ENCODE data around the gene FOXB1.

FOXB1 gene

DNA sequence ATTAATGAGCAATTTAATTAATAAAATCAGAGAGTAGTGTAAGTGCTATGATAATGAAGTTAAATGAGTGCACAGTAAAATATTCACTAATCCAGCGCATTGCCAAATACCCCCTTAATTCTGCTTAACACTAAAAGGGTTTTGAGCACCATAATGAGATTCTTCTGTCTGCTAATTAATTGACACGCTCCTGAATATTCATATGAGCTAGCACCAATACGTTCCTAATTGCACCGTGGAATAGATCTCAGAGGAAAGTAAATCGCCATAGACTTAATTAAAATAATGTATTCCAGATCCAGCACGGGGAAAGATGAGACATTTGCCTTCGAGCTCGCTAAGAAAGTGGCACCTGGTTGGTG lies 9.6 kb upstream of the FOXB1 start:
- H3K4me1 ChIP-seq (ENCODE audit: insufficient read depth, low read length): peaks cover 46% of the 10 kb centered on the region
- H2AFZ ChIP-seq (ENCODE audit: low read depth, low read length): no peak overlapping the region
- no peak overlapping the region for H3K4me3 ChIP-seq (ENCODE audit: low read length)
- H3K9me3 ChIP-seq (ENCODE audit: low read length): peaks cover 4% of the 10 kb centered on the region
- peaks cover 14% of the 10 kb centered on the region for H3K36me3 ChIP-seq (ENCODE audit: insufficient read depth, low read length)
- H3K27me3 ChIP-seq (ENCODE audit: insufficient read depth, low read length): no peaks in the 10 kb centered on the region

DNA sequence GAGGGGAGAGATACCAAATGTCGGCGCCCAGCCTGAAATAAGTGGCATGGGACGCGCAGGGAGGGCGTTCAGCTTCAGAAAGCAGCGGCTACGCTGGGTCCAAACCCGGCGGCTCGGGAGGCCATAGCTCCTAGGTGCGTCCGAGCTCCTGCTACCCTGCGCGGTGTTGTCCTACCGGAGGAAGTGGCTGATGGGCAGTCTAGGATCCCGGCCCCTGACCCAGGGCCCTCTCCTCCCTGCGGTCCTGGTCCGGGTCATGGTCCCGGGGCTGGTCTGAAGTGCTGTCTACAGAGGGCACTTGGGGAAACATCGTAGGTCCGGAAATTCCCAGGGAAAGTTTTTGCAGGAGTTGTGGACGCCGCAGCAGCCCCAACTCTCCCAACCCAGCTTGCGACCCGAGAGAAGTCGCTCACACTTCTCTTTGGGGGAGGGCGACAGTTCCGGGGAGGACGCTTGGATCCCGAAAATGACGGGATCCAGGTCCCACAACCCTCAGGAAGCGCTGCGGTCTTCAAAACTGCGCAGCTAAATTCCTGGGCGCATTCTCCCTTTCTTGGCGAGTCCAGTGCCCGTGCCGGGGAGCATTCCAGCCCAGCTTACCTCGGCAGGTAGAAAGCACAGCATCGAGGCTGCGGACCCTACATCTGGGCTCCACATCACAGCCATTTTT lies 9.1 kb upstream of the FOXB1 start:
- no peak overlapping the region for H3K4me3 ChIP-seq (ENCODE audit: low read length)
- H3K36me3 ChIP-seq (ENCODE audit: insufficient read depth, low read length): peaks cover 14% of the 10 kb centered on the region
- peaks cover 51% of the 10 kb centered on the region for H3K4me1 ChIP-seq (ENCODE audit: insufficient read depth, low read length)
- H3K27me3 ChIP-seq (ENCODE audit: insufficient read depth, low read length): no peaks in the 10 kb centered on the region
- H3K9me3 ChIP-seq (ENCODE audit: low read length): peaks cover 4% of the 10 kb centered on the region
- no peak overlapping the region for H2AFZ ChIP-seq (ENCODE audit: low read depth, low read length)

DNA sequence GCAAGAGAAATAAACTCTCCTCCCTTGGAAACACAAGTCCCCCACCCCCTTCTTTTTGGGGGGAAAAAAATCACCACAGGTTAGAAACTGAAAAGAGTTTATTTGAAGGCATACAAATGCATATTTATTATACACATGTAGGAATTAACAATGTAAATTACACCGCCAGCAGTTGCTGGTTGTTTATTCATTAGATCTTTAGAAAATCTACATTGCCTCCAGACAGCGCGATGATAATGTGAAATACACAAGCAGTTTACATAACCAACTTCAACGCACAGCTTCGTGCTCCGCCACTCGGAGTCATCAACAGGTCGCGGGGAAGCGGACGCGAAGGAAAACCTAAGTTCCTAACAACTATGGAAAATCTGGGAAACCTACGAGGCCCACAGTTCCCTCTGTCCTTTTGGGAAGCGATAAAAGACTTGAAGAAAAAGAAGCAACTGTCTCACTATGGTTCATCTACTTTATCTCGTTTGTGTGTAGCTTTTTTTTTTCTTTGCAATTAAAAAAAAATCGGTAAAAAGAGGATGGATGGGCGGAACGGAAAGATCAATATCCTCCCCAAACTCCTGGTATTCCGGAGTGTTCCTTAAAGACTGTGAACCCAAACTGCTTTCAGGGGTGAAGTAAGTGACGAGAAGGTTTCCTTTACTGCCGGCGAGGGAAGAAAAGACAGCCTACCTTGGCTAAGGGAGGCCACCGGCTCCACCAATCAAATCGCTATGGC lies 8.4 kb upstream of the FOXB1 start:
- Histone ChIP-seq H3K27me3 (ENCODE audit: insufficient read depth, low read length) (no peaks in the 10 kb centered on the region), H3K36me3 (ENCODE audit: insufficient read depth, low read length) (peaks cover 14% of the 10 kb centered on the region), H3K4me1 (ENCODE audit: insufficient read depth, low read length) (peaks cover 56% of the 10 kb centered on the region), H2AFZ (ENCODE audit: low read depth, low read length) (no peak overlapping the region), H3K9me3 (ENCODE audit: low read length) (peaks cover 4% of the 10 kb centered on the region), H3K4me3 (ENCODE audit: low read length) (no peak overlapping the region)

DNA sequence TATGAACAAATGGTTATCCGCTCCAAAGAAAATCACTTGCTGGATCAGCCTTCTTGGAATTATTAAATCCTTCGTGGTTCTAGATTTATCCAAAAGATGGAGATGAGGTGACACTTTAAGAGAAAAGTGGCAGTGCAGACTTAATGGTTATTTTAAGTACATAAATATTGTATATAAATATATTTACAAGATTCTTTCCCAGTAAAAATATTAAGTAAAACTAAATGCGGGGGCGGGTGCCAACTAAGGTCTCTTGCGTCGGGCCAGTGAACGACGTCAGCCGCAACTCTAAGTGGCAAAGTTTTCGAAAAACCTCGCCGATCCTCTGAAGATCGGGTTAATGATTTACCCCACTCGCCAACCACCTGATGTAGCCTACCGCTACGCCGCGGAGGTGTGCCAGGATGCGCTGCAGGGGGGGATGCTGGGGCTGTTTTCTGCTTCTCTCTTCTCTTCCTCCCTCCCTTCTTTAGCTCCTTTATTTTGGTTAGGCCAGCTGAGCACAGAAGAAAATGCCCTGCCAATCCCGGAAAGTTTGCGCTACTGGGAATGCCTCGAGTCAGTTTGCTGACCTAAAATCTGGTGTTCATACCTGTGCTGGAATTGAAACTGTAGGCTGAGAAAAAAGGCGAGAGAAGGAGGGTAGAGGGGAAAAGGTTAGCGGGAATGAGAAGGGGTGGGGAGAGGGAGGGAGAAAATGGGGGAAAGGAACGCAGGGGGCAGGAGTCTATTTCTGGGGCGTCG lies 7.6 kb upstream of the FOXB1 start:
- Histone ChIP-seq H3K27me3 (ENCODE audit: insufficient read depth, low read length) (no peaks in the 10 kb centered on the region), H3K36me3 (ENCODE audit: insufficient read depth, low read length) (peaks cover 14% of the 10 kb centered on the region), H2AFZ (ENCODE audit: low read depth, low read length) (peak overlapping the region; percentile 17), H3K4me3 (ENCODE audit: low read length) (peak overlapping the region; percentile 43), H3K9me3 (ENCODE audit: low read length) (peaks cover 4% of the 10 kb centered on the region), H3K4me1 (ENCODE audit: insufficient read depth, low read length) (peaks cover 56% of the 10 kb centered on the region)

DNA sequence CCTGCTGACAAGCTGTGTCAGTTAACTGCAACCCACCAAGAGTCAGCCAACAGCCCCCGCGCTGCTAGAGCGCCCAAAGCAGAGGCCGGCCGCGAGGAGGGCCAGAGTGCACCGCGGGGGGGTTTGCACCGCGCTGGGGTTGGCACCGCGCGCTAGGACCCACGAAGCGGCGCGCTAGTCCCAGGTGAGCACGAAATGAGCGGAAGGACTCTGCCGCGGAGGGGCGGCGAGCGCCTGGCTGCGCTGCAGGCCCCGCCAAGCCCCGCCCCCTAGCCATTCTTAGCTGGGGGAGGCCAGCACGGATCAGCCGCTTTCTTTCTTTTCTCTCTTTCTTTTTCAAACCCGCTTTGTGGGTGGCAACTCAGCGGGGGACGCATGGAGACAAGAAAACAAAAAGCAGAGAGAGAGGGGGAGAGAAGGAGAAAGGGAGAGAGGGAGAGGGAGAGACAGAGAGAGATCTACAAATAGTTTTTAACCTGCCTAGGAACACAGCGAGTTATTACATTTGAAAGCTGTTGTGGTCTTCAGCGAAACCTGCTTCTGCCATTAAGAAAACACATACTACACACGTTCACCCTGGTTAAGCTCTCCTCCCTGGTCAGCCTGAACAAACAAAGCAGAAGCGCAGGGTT lies 6.9 kb upstream of the FOXB1 start:
- Histone ChIP-seq H3K36me3 (ENCODE audit: insufficient read depth, low read length) (peaks cover 14% of the 10 kb centered on the region), H3K4me1 (ENCODE audit: insufficient read depth, low read length) (peaks cover 56% of the 10 kb centered on the region)

DNA sequence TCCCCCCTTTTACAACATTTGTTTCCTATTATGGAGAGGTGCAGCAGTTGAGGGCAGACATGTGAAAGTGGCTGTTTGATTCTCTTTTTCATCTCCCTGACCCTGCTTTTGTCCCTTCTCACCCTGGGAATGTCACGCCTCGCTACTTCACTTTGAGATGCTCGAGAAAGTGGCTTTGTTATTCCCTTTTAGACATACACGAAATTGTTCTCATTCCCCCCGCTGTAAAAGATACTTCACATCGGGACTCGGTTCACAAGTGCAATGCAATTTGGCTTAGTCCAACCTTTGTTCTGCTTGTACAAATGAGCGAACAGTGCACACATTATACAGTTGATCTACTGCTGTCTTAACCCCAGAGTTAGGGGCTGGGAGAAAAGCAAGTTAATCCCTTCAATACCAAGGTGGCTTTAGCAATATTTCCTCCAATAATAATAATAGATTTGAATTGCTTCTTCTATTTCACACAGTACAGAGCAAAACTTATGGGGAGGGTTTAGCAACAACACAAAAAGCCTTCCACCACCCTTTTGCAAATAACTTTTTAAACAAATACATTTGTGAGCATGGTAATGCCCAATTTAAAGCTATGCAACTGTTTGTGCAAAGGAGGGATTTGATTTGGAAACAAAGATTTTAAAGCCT lies 5.7 kb upstream of the FOXB1 start:
- Histone ChIP-seq H3K9me3 (ENCODE audit: low read length) (peaks cover 4% of the 10 kb centered on the region), H3K36me3 (ENCODE audit: insufficient read depth, low read length) (peaks cover 14% of the 10 kb centered on the region), H3K27me3 (ENCODE audit: insufficient read depth, low read length) (no peaks in the 10 kb centered on the region), H3K4me1 (ENCODE audit: insufficient read depth, low read length) (peaks cover 65% of the 10 kb centered on the region), H2AFZ (ENCODE audit: low read depth, low read length) (no peak overlapping the region), H3K4me3 (ENCODE audit: low read length) (no peak overlapping the region)

More for the DNA sequence above, 6.9 kb upstream of the FOXB1 start:
- Histone ChIP-seq H2AFZ (ENCODE audit: low read depth, low read length) (peak overlapping the region; percentile 17), H3K4me3 (ENCODE audit: low read length) (peak overlapping the region; percentile 43), H3K9me3 (ENCODE audit: low read length) (peaks cover 4% of the 10 kb centered on the region), H3K27me3 (ENCODE audit: insufficient read depth, low read length) (no peaks in the 10 kb centered on the region)

DNA sequence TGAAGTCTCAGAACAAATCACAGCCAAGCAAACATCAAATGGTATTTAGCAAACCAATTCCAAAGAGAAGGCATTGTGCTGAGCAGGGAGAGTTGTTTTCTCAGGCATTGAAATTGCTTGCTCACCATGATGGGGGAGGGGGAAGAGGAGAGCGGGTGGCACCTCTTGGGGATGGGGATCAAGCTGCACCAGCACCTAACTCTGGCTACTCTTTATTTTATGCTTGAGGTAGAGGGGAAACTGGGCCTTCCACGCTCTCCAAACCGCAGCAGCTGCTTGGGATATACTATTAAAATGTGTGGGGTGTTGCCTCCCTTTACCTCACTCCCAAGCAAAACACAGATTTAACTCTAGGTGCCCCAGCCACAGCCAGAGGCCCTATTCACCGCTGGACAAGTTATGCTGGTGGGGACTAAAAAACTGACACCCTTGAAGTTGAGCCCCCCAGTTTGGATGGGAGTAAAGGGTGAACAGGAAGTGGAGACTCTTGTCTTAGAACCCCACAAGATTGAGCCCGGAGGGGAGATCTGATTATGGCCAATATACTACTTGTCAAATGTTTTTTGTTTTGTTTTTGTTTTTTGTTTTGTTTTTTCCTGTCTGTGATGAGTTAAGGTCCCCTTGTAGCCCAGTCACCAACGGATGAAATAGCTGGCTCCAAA lies 5.0 kb upstream of the FOXB1 start:
- H3K36me3 ChIP-seq (ENCODE audit: insufficient read depth, low read length): peaks cover 14% of the 10 kb centered on the region
- peaks cover 4% of the 10 kb centered on the region for H3K9me3 ChIP-seq (ENCODE audit: low read length)
- H3K4me1 ChIP-seq (ENCODE audit: insufficient read depth, low read length): peaks cover 65% of the 10 kb centered on the region
- peak overlapping the region; percentile 59 for H3K4me3 ChIP-seq (ENCODE audit: low read length)
- no peaks in the 10 kb centered on the region for H3K27me3 ChIP-seq (ENCODE audit: insufficient read depth, low read length)
- no peak overlapping the region for H2AFZ ChIP-seq (ENCODE audit: low read depth, low read length)

DNA sequence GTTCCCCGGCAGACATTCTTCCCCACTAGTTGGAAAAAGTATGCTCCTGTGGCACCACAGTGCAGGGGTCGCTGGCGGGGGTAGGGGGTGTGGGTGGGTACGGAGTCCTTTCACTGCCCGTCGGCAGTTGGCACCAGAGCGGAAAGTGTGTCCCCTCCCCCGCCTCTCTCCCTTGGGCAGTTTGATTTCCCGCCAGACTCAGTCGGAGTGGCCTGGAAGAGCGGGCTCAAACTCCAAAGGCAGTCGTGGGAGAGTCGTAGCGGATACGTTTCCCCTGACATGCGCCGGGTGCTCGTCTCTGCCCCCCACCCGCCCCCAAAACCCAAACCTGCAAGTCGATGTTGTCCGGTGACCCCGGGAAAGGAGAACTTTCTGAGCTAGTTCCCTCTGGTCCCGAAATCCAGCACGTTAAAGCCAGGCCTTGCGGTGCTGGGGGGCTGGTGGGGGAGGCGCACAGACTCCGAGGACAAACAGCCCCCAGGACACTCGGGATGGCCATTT lies 4.4 kb upstream of the FOXB1 start:
- Histone ChIP-seq H3K4me3 (ENCODE audit: low read length) (peak overlapping the region; percentile 59), H3K4me1 (ENCODE audit: insufficient read depth, low read length) (peaks cover 65% of the 10 kb centered on the region)

DNA sequence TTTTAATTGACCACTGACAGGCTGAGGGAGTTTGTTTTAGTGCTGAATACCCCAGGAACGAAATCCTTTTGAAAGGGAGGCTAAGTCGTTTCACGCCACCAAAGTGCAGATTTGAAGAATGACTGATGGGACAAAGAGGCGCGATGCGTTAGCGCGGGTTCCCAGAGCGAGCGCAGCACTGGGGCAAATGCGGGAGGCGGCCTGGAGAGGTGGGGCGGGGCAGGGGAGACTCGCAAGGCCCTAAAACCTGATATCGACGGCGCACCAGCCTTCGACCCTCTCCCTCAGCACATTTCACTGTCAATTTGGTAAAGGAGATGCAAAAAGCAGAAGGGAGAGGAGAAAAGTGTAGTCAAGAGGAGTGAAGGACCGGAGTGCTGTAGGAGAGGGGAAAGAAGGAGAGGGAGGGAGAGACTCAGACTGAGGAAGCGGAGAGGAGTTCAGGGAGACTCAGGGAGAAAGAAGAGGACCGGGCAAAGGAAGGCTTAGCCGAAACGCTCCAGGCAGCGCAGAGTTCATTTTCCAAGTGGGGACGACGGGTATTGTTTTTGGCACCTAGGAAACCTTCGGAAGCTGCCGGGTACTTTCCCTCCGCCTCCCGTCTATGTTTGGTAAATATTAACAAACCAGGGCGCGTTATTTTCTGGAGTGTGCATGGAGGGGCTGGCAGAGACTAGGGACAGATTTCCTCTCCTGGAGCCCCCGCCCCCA lies 3.8 kb upstream of the FOXB1 start:
- Histone ChIP-seq H3K9me3 (ENCODE audit: low read length) (peaks cover 3% of the 10 kb centered on the region), H3K4me3 (ENCODE audit: low read length) (peak overlapping the region; percentile 59), H3K36me3 (ENCODE audit: insufficient read depth, low read length) (peaks cover 9% of the 10 kb centered on the region), H2AFZ (ENCODE audit: low read depth, low read length) (no peak overlapping the region), H3K27me3 (ENCODE audit: insufficient read depth, low read length) (no peaks in the 10 kb centered on the region), H3K4me1 (ENCODE audit: insufficient read depth, low read length) (peaks cover 65% of the 10 kb centered on the region)

More for the DNA sequence above, 4.4 kb upstream of the FOXB1 start:
- Histone ChIP-seq H3K9me3 (ENCODE audit: low read length) (peaks cover 3% of the 10 kb centered on the region), H2AFZ (ENCODE audit: low read depth, low read length) (no peak overlapping the region), H3K27me3 (ENCODE audit: insufficient read depth, low read length) (no peaks in the 10 kb centered on the region), H3K36me3 (ENCODE audit: insufficient read depth, low read length) (peaks cover 13% of the 10 kb centered on the region)

DNA sequence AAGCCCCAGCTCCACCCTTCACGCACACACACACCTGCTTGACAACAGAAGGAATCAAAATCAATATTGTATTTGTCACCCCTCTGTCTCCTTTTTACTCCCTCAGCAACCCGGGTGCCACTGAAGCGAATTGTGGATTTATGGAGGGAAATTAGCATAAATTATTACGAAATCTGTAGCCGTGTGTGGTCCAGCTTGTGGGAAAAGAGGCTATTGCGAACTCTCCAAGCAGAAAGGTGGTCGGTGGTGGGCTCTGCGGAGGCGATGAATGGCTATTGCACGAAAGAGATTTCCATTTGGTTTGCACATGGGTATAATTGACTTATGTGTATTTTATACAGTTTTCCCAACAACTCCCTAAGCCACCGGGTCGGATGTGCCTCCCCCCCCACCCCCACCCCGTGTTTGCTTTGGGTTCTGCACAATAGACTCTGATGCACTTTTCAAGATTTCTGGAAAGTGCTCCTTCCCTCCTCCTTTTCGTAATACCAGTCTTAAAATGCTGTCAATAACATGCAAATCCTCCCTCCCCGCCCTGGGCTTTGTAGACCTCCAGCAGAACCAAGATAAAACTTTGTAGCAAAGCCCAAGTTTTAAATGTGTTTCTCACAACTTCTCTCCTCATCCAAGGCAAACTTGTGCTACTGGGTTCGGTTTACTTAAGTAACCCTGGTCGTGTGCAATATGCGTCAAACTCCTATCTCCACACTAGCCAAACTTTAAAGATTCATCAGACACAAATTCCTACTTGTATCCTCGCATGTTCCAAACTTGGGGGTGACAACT lies 3.1 kb upstream of the FOXB1 start:
- Histone ChIP-seq H3K36me3 (ENCODE audit: insufficient read depth, low read length) (peaks cover 2% of the 10 kb centered on the region), H3K9me3 (ENCODE audit: low read length) (peaks cover 2% of the 10 kb centered on the region), H3K4me1 (ENCODE audit: insufficient read depth, low read length) (peaks cover 66% of the 10 kb centered on the region), H3K27me3 (ENCODE audit: insufficient read depth, low read length) (no peaks in the 10 kb centered on the region), H2AFZ (ENCODE audit: low read depth, low read length) (no peak overlapping the region), H3K4me3 (ENCODE audit: low read length) (peak overlapping the region; percentile 59)
